ENCODE measurements around the gene DNASE1L3.

- TF ChIP-seq SUZ12 (IDR thresholded peaks at IDR 0.05; ENCODE audit: extremely low read depth, insufficient read depth, insufficient read length) (no peak), YY1 (IDR thresholded peaks at IDR 0.05; ENCODE audit: insufficient read depth, insufficient read length) (no peak)
Measured at GRCh38 chr3:58242340-58242739, 31.6 kb upstream of the DNASE1L3 start.
